Activated CD8-positive, alpha-beta memory T cell treated with anti-CD3 and anti-CD28 coated beads, Interleukin-2, amount 10 ng/mL, durations not matched to agents 7 days and 5 days (primary cell): ENCODE results near the gene GRIA2. TPM values are rescaled to one million over a fixed set of nuclear protein-coding genes. Genes with fewer than 3 reads are reported as not detected.
"Not testable (repeated sequence)": the region's sequence is repeated elsewhere in the genome, so short reads cannot be mapped to it uniquely, and the experiment has no call there.

Source experiments
- ATAC-seq: fragments of 150-1000 bp; cut with Tn5 transposase; one replicate; pipeline ENCODE4 v1.10.0; 2021; ENCODE audit warnings: moderate library complexity
- CTCF ChIA-PET: fragments of 350-600 bp; sonication (Branson Sonifier 250); formaldehyde crosslinking; loops from one replicate; lab custom pipeline; 2021; ENCODE audit warnings: antibody characterized with exemption; lab: Charles Lee
- DNase-seq: peaks from one replicate; pipeline ENCODE4 v3.0.0-alpha.2; 2020
- H3K27ac Mint-ChIP-seq: one replicate; pipeline ENCODE4 v1.8.0; 2021; ENCODE audit warnings: mild to moderate bottlenecking, mixed read lengths
- H3K27me3 Mint-ChIP-seq: one replicate; pipeline ENCODE4 v1.8.0; 2021; ENCODE audit warnings: mixed read lengths
- H3K36me3 Mint-ChIP-seq: one replicate; pipeline ENCODE4 v1.8.0; 2021; ENCODE audit warnings: mild to moderate bottlenecking, mixed read lengths
- H3K4me1 Mint-ChIP-seq: one replicate; pipeline ENCODE4 v1.8.0; 2021; ENCODE audit warnings: mixed read lengths
- H3K4me3 Mint-ChIP-seq: one replicate; pipeline ENCODE4 v1.8.0; 2021; ENCODE audit warnings: mild to moderate bottlenecking, moderate library complexity, mixed read lengths
- H3K9me3 Mint-ChIP-seq: one replicate; pipeline ENCODE4 v1.8.0; 2022; ENCODE audit warnings: low read depth, mixed read lengths
- total RNA-seq, 2 experiments: library from RNA; stranded (reverse); gene quantifications; one replicate each; pipeline ENCODE4 v1.2.3, GENCODE V29; 2021

GRIA2 gene
- total RNA-seq = not detected

DNA sequence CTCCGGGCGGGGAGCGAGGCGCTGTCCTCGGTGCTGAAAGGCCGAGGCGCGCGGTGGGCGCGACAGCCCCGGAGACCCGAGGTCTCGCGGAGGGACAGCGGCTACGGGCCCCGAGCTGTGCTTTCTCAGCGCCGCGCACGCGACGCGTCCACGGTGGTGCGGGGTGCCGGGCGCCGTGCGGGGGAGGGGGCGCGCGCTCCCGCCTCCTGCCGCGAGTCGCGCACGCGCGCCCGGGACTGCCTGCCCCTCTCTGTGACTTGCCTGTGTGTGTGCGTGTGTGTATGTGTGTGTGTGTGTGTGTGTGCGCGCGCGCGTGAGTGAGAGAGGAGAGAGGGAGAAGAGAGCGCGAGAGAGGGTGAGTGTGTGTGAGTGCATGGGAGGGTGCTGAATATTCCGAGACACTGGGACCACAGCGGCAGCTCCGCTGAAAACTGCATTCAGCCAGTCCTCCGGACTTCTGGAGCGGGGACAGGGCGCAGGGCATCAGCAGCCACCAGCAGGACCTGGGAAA is at the start of gene GRIA2:
GRIA2 (plus strand) TSS at position 358 of the 511 bp plus-strand sequence. CDS start 315 bp downstream, outside the sequence.
- CTCF ChIA-PET = no interaction called here
- Mint-ChIP-seq H3K27ac (peak within 1 kb of the TSS; percentile 35), H3K9me3 (peaks cover 2% of the 10 kb centered on the region), H3K27me3 (peaks cover 26% of the 10 kb centered on the region), H3K36me3 (peaks cover 1% of the 10 kb centered on the region), H3K4me1 (no peaks in the 10 kb centered on the region), H3K4me3 (no peak within 1 kb of the TSS)
- ATAC-seq (no peak), DNase-seq (no peak)

DNA sequence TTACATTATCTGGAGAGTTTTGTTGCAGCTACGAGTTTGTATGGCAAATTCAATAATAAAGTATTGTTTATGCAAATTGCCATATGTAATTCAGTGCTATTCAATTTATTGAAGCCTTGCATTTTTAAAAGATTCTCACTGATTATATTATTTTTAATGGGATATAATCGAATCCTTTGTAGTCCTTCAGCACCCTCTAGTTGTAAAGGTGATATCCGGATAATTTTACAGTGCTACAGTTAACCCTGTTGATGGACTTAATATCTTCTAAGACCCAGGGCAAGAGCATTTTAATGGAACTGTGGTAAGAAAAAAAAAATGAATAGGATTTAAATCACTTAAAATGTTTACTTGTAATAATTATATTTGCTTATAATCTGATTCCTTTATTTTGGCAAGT is 48.5 kb upstream of the GRIA2 start:
- Mint-ChIP-seq H3K27ac (no peak overlapping the region), H3K9me3 (no peaks in the 10 kb centered on the region), H3K4me1 (no peaks in the 10 kb centered on the region), H3K36me3 (no peaks in the 10 kb centered on the region), H3K27me3 (no peaks in the 10 kb centered on the region), H3K4me3 (no peak overlapping the region)
- ATAC-seq (no peak), DNase-seq (no peak)
- CTCF ChIA-PET = no interaction called here

- H3K36me3 Mint-ChIP-seq, CTCF ChIA-PET, ATAC-seq, H3K4me1 Mint-ChIP-seq, H3K4me3 Mint-ChIP-seq, H3K9me3 Mint-ChIP-seq, DNase-seq, H3K27me3 Mint-ChIP-seq, H3K27ac Mint-ChIP-seq: not testable (repeated sequence)
Observed at GRCh38 chr4:157180268-157180667, 40.3 kb upstream of the GRIA2 start.

GRCh38 chr4:157184300-157184699 is 36.2 kb upstream of the GRIA2 start:
- ATAC-seq = no peak
- Mint-ChIP-seq H3K9me3 (no peaks in the 10 kb centered on the region), H3K36me3 (no peaks in the 10 kb centered on the region), H3K4me1 (no peaks in the 10 kb centered on the region), H3K27ac (no peak overlapping the region), H3K4me3 (no peak overlapping the region), H3K27me3 (no peaks in the 10 kb centered on the region)
- CTCF ChIA-PET = no interaction called here
- no peak for DNase-seq

- Mint-ChIP-seq H3K27ac (no peak overlapping the region), H3K36me3 (no peaks in the 10 kb centered on the region), H3K4me3 (no peak overlapping the region), H3K4me1 (no peaks in the 10 kb centered on the region), H3K9me3 (peaks cover 2% of the 10 kb centered on the region), H3K27me3 (no peaks in the 10 kb centered on the region)
- ATAC-seq (no peak), DNase-seq (no peak)
- CTCF ChIA-PET = no interaction called here
Observed at GRCh38 chr4:157185363-157185762, 35.2 kb upstream of the GRIA2 start.

- Mint-ChIP-seq H3K4me1 (no peaks in the 10 kb centered on the region), H3K4me3 (no peak overlapping the region), H3K27ac (no peak overlapping the region), H3K9me3 (peaks cover 2% of the 10 kb centered on the region), H3K36me3 (no peaks in the 10 kb centered on the region), H3K27me3 (no peaks in the 10 kb centered on the region)
- CTCF ChIA-PET = no interaction called here
- DNase-seq (no peak), ATAC-seq (no peak)
Observed at GRCh38 chr4:157195374-157195773, 25.2 kb upstream of the GRIA2 start.

GRCh38 chr4:157196046-157196445 is 24.5 kb upstream of the GRIA2 start:
- Mint-ChIP-seq H3K27ac (no peak overlapping the region), H3K9me3 (no peaks in the 10 kb centered on the region), H3K27me3 (no peaks in the 10 kb centered on the region), H3K4me3 (no peak overlapping the region), H3K36me3 (no peaks in the 10 kb centered on the region), H3K4me1 (no peaks in the 10 kb centered on the region)
- no peak for ATAC-seq
- DNase-seq = no peak
- CTCF ChIA-PET = no interaction called here

- DNase-seq = no peak
- no peak overlapping the region for H3K27ac Mint-ChIP-seq
- H3K27me3 Mint-ChIP-seq = no peaks in the 10 kb centered on the region
- no peaks in the 10 kb centered on the region for H3K36me3 Mint-ChIP-seq
- no peak for ATAC-seq
- no peak overlapping the region for H3K4me3 Mint-ChIP-seq
- no peaks in the 10 kb centered on the region for H3K9me3 Mint-ChIP-seq
- no peaks in the 10 kb centered on the region for H3K4me1 Mint-ChIP-seq
- CTCF ChIA-PET = no interaction called here
Observed at GRCh38 chr4:157204634-157205244, 15.8 kb upstream of the GRIA2 start.

DNA sequence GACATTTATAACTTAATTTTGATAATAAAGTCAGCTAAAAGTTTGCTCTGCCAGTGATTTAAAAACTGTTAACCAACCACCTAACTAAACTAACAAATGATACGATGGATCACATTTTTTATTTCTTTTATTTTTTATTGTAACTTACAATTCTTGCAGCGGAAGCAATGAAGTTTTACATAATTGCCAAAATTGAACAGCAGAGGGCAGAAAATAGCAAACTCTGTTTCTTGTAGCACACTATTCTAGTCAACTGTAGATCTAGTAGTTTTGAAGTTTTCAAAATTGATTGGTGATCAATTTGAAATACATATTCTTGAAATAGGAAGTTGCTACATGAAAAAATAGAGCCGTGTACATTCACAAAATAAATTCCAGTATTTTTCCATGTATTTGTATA is 2.8 kb upstream of the GRIA2 start:
- H3K4me3 Mint-ChIP-seq = no peak overlapping the region
- H3K27me3 Mint-ChIP-seq = peaks cover 21% of the 10 kb centered on the region
- peaks cover 1% of the 10 kb centered on the region for H3K36me3 Mint-ChIP-seq
- ATAC-seq (no peak), DNase-seq (no peak)
- CTCF ChIA-PET = no interaction called here
- H3K27ac Mint-ChIP-seq = no peak overlapping the region
- peaks cover 2% of the 10 kb centered on the region for H3K9me3 Mint-ChIP-seq
- no peaks in the 10 kb centered on the region for H3K4me1 Mint-ChIP-seq

DNA sequence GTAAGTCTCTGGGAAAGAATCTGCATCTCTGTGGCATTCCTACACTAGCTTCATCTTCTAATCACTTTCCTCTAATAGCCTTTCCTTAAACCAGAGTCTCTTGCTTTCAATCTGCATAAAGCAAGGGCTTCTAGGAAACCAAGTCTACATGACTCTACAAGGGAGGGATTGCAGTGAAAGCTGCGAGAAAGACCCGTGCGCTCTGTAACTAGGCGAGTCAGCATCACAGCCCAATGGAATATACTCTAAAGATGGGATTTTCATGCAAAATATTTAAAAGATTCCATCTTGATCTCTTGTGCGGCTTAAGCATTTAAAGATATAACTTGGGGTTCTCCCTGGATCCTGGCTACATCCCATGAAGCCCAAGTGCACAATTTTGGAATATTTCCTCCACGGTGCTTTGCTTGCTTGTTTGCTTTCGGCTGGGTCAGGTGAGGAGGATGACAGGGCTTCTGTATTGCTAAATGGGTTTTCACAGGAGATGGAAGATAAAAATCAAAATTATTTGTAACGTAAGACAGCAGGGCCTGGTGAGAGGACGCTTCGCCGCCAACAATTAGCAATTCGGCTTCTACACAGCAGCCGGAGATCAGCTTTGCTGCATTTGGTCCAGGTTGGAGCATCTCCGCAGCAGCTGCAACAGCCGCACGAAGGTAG is 687 bp upstream of the GRIA2 start:
- peaks cover 2% of the 10 kb centered on the region for H3K9me3 Mint-ChIP-seq
- DNase-seq (no peak), ATAC-seq (no peak)
- H3K4me1 Mint-ChIP-seq = no peaks in the 10 kb centered on the region
- CTCF ChIA-PET = no interaction called here
- H3K27ac Mint-ChIP-seq = peak overlapping the region; percentile 35
- no peak overlapping the region for H3K4me3 Mint-ChIP-seq
- peaks cover 26% of the 10 kb centered on the region for H3K27me3 Mint-ChIP-seq
- H3K36me3 Mint-ChIP-seq = peaks cover 1% of the 10 kb centered on the region

GRCh38 chr4:157221426-157221894 is 932 bp downstream of the GRIA2 start:
- H3K4me3 Mint-ChIP-seq = no peak overlapping the region
- H3K4me1 Mint-ChIP-seq = no peaks in the 10 kb centered on the region
- peaks cover 26% of the 10 kb centered on the region for H3K27me3 Mint-ChIP-seq
- ATAC-seq (no peak), DNase-seq (no peak)
- H3K27ac Mint-ChIP-seq = no peak overlapping the region
- peaks cover 2% of the 10 kb centered on the region for H3K9me3 Mint-ChIP-seq
- peaks cover 1% of the 10 kb centered on the region for H3K36me3 Mint-ChIP-seq
- CTCF ChIA-PET = no interaction called here

DNA sequence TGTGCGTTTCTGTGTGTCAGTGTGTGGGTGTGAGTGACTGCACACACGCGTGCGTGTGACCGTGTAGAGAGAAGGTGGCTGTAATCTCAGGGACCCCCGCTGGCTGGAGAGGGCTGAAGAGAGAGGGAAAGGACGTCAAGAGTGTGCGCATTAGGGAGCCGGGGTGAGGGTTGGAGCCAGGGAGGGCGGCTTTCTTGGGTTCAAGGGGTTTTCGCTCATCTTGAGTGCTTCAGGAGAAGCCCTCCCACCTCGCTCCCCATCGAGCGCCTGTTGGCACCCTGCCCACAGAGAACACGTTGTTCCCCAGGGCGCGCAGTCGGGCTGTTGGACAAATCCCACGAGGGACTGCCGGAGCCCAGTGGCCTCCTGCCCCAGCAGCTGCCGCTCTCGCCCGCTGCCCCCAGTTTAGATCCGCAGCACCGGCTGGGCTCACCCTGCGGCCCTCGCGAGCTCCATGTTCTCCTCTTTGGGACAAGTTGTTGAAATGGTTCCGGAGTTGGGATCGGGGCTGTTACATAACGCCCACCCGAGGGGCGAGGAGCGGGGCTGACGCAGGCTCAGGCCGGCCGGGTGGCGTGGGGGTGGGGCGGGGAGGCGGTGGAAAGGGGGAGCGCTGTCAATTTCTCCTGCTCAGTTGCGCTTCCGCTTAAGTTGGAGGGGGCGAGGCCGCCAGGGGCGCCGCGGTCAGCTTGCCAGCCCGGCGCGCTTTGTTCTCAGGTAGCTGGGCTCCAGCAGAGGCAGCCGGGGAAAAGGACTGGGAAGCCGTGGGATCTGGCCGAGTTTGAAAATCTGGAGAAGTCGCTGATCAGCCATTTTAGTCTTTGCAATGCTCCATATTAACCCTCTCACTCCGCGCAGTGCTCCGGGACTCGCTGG is 1.6 kb downstream of the GRIA2 start:
- Mint-ChIP-seq H3K9me3 (peaks cover 2% of the 10 kb centered on the region), H3K4me1 (no peaks in the 10 kb centered on the region), H3K36me3 (peaks cover 1% of the 10 kb centered on the region), H3K27ac (peak overlapping the region; percentile 15), H3K27me3 (peaks cover 26% of the 10 kb centered on the region), H3K4me3 (no peak overlapping the region)
- CTCF ChIA-PET = no interaction called here
- no peak for ATAC-seq
- DNase-seq = no peak

DNA sequence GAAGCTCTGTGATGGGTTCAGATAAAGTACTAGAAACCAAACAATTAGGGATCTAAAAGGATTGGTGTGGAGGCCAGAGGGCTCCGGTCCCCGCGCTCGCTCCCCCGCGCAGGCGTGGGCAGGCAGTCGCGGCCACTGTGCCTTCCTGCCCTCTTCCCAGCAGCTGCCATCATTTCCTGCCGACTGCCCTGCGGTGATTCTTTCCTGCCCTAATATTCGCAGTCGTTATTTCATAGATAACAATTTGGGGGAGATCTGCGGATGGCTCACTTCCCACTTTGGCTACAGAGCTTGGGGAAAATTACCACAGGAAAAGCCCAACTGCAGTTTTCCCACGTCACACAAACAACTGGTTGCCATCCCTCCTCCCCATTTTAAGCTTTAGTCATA is 2.2 kb downstream of the GRIA2 start:
- CTCF ChIA-PET = no interaction called here
- Mint-ChIP-seq H3K4me3 (no peak overlapping the region), H3K27me3 (peaks cover 26% of the 10 kb centered on the region), H3K9me3 (peaks cover 2% of the 10 kb centered on the region), H3K27ac (no peak overlapping the region), H3K4me1 (no peaks in the 10 kb centered on the region), H3K36me3 (peaks cover 1% of the 10 kb centered on the region)
- ATAC-seq (no peak), DNase-seq (no peak)
